Measurements from ENCODE around the gene RBM8A.
"Not testable (repeated sequence)": the region's sequence is repeated elsewhere in the genome, so short reads cannot be mapped to it uniquely, and the experiment has no call there.

Gene RBM8A

GRCh38 chr1:145944532-145944931 is 17.2 kb upstream of the RBM8A start:
- no peak for DNase-seq
- peaks cover 66% of the 10 kb centered on the region for H3K36me3 Mint-ChIP-seq (ENCODE audit: low read depth)
- H3K27ac Mint-ChIP-seq = no peak overlapping the region
- no peaks in the 10 kb centered on the region for H3K9me3 Mint-ChIP-seq
- no peaks in the 10 kb centered on the region for H3K27me3 Mint-ChIP-seq
- H3K4me1 Mint-ChIP-seq (ENCODE audit: low read depth) = peaks cover 17% of the 10 kb centered on the region
- H3K4me3 Mint-ChIP-seq = no peak overlapping the region

GRCh38 chr1:145942871-145943270 is 15.6 kb upstream of the RBM8A start:
- Mint-ChIP-seq H3K27me3 (no peaks in the 10 kb centered on the region), H3K4me3 (no peak overlapping the region), H3K9me3 (no peaks in the 10 kb centered on the region), H3K36me3 (ENCODE audit: low read depth) (peaks cover 64% of the 10 kb centered on the region), H3K27ac (peak overlapping the region; percentile 14), H3K4me1 (ENCODE audit: low read depth) (peaks cover 4% of the 10 kb centered on the region)
- no peak for DNase-seq

GRCh38 chr1:145942405-145942804 is 15.1 kb upstream of the RBM8A start:
- Mint-ChIP-seq H3K36me3 (ENCODE audit: low read depth) (peaks cover 63% of the 10 kb centered on the region), H3K4me1 (ENCODE audit: low read depth) (peaks cover 4% of the 10 kb centered on the region), H3K27me3 (no peaks in the 10 kb centered on the region), H3K4me3 (no peak overlapping the region), H3K27ac (peak overlapping the region; percentile 14), H3K9me3 (no peaks in the 10 kb centered on the region)
- DNase-seq = no peak

- H3K4me3 Mint-ChIP-seq = no peak overlapping the region
- no peaks in the 10 kb centered on the region for H3K27me3 Mint-ChIP-seq
- peak overlapping the region; percentile 37 for H3K27ac Mint-ChIP-seq
- peaks cover 62% of the 10 kb centered on the region for H3K36me3 Mint-ChIP-seq (ENCODE audit: low read depth)
- DNase-seq = no peak
- no peaks in the 10 kb centered on the region for H3K9me3 Mint-ChIP-seq
- peaks cover 16% of the 10 kb centered on the region for H3K4me1 Mint-ChIP-seq (ENCODE audit: low read depth)
Observed at GRCh38 chr1:145937436-145937835, 10.2 kb upstream of the RBM8A start.

- DNase-seq = no peak
- H3K4me3 Mint-ChIP-seq = no peak overlapping the region
- H3K27ac Mint-ChIP-seq = peak overlapping the region; percentile 69
- H3K4me1 Mint-ChIP-seq (ENCODE audit: low read depth) = peaks cover 23% of the 10 kb centered on the region
- H3K27me3 Mint-ChIP-seq = no peaks in the 10 kb centered on the region
- peaks cover 56% of the 10 kb centered on the region for H3K36me3 Mint-ChIP-seq (ENCODE audit: low read depth)
- no peaks in the 10 kb centered on the region for H3K9me3 Mint-ChIP-seq
Observed at GRCh38 chr1:145936247-145936646, 9.0 kb upstream of the RBM8A start.

GRCh38 chr1:145935708-145936107 is 8.4 kb upstream of the RBM8A start:
- peaks cover 26% of the 10 kb centered on the region for H3K4me1 Mint-ChIP-seq (ENCODE audit: low read depth)
- no peaks in the 10 kb centered on the region for H3K27me3 Mint-ChIP-seq
- DNase-seq = no peak
- H3K4me3 Mint-ChIP-seq = no peak overlapping the region
- H3K36me3 Mint-ChIP-seq (ENCODE audit: low read depth) = peaks cover 57% of the 10 kb centered on the region
- peak overlapping the region; percentile 7 for H3K27ac Mint-ChIP-seq
- H3K9me3 Mint-ChIP-seq = no peaks in the 10 kb centered on the region

- DNase-seq = peak; percentile 70
Observed at GRCh38 chr1:145932522-145933009, 5.3 kb upstream of the RBM8A start.

GRCh38 chr1:145927916-145928643 is 796 bp upstream of the RBM8A start:
- no peak overlapping the region for H3K27ac Mint-ChIP-seq
- H3K27me3 Mint-ChIP-seq = no peaks in the 10 kb centered on the region
- DNase-seq = no peak
- peaks cover 33% of the 10 kb centered on the region for H3K36me3 Mint-ChIP-seq (ENCODE audit: low read depth)
- no peak overlapping the region for H3K4me3 Mint-ChIP-seq
- peaks cover 38% of the 10 kb centered on the region for H3K4me1 Mint-ChIP-seq (ENCODE audit: low read depth)
- no peaks in the 10 kb centered on the region for H3K9me3 Mint-ChIP-seq

More at GRCh38 chr1:145932522-145933009, 5.3 kb upstream of the RBM8A start:
- Mint-ChIP-seq H3K4me3 (peak overlapping the region; percentile 45), H3K4me1 (ENCODE audit: low read depth) (peaks cover 31% of the 10 kb centered on the region), H3K36me3 (ENCODE audit: low read depth) (peaks cover 55% of the 10 kb centered on the region), H3K27ac (peak overlapping the region; percentile 91)
- not testable (repeated sequence) for H3K27me3 Mint-ChIP-seq, H3K9me3 Mint-ChIP-seq

- Mint-ChIP-seq H3K4me1 (ENCODE audit: low read depth) (peaks cover 32% of the 10 kb centered on the region), H3K27ac (no peak overlapping the region), H3K27me3 (no peaks in the 10 kb centered on the region), H3K36me3 (ENCODE audit: low read depth) (peaks cover 37% of the 10 kb centered on the region), H3K9me3 (no peaks in the 10 kb centered on the region), H3K4me3 (no peak overlapping the region)
- peak; percentile 75 for DNase-seq
Observed at GRCh38 chr1:145926686-145927062, 610 bp downstream of the RBM8A start.

GRCh38 chr1:145922266-145922665 is 5.0 kb downstream of the RBM8A start:
- no peak for DNase-seq
- H3K27me3 Mint-ChIP-seq = no peaks in the 10 kb centered on the region
- H3K36me3 Mint-ChIP-seq (ENCODE audit: low read depth) = peaks cover 52% of the 10 kb centered on the region
- no peak overlapping the region for H3K4me3 Mint-ChIP-seq
- peak overlapping the region; percentile 59 for H3K27ac Mint-ChIP-seq
- H3K4me1 Mint-ChIP-seq (ENCODE audit: low read depth) = peaks cover 55% of the 10 kb centered on the region
- no peaks in the 10 kb centered on the region for H3K9me3 Mint-ChIP-seq

- Mint-ChIP-seq H3K27ac (peak overlapping the region; percentile 75), H3K4me1 (ENCODE audit: low read depth) (peaks cover 62% of the 10 kb centered on the region), H3K36me3 (ENCODE audit: low read depth) (peaks cover 68% of the 10 kb centered on the region), H3K4me3 (peak overlapping the region; percentile 93)
- H3K27me3 Mint-ChIP-seq, H3K9me3 Mint-ChIP-seq, DNase-seq: not testable (repeated sequence)
Observed at GRCh38 chr1:145920297-145920696, 7.0 kb downstream of the RBM8A start.

- H3K4me1 Mint-ChIP-seq (ENCODE audit: low read depth) = peaks cover 62% of the 10 kb centered on the region
- peaks cover 75% of the 10 kb centered on the region for H3K36me3 Mint-ChIP-seq (ENCODE audit: low read depth)
- H3K9me3 Mint-ChIP-seq = no peaks in the 10 kb centered on the region
- H3K4me3 Mint-ChIP-seq = peak overlapping the region; percentile 93
- no peaks in the 10 kb centered on the region for H3K27me3 Mint-ChIP-seq
- H3K27ac Mint-ChIP-seq = peak overlapping the region; percentile 97
- peak; percentile 46 for DNase-seq
Observed at GRCh38 chr1:145918992-145919939, 8.0 kb downstream of the RBM8A start.

GRCh38 chr1:145918144-145918991 is 8.9 kb downstream of the RBM8A start, which contains the start of gene PEX11B:
PEX11B (minus strand) TSS chr1:145918717; CDS start chr1:145918688, 29 bp downstream.
- peak within 1 kb of the TSS; percentile 97 for H3K27ac Mint-ChIP-seq
- H3K4me3 Mint-ChIP-seq = peak within 1 kb of the TSS; percentile 93
- H3K36me3 Mint-ChIP-seq (ENCODE audit: low read depth) = peaks cover 75% of the 10 kb centered on the region
- no peaks in the 10 kb centered on the region for H3K27me3 Mint-ChIP-seq
- no peaks in the 10 kb centered on the region for H3K9me3 Mint-ChIP-seq
- peak; percentile 96 for DNase-seq
- H3K4me1 Mint-ChIP-seq (ENCODE audit: low read depth) = peaks cover 63% of the 10 kb centered on the region

- peak overlapping the region; percentile 97 for H3K27ac Mint-ChIP-seq
- H3K27me3 Mint-ChIP-seq = no peaks in the 10 kb centered on the region
- no peak for DNase-seq
- peaks cover 63% of the 10 kb centered on the region for H3K4me1 Mint-ChIP-seq (ENCODE audit: low read depth)
- H3K9me3 Mint-ChIP-seq = no peaks in the 10 kb centered on the region
- peaks cover 74% of the 10 kb centered on the region for H3K36me3 Mint-ChIP-seq (ENCODE audit: low read depth)
- H3K4me3 Mint-ChIP-seq = peak overlapping the region; percentile 93
Observed at GRCh38 chr1:145917595-145917994, 9.7 kb downstream of the RBM8A start.

All from activated T-cell treated with anti-CD3 and anti-CD28 coated beads, Interleukin-2, amount 50 U/mL, for 24 hours (primary cell).